HG03159 (cell line): ENCODE measurements around the gene PANK2.
"Not testable (repeated sequence)": the region's sequence is repeated elsewhere in the genome, so short reads cannot be mapped to it uniquely, and the experiment has no call there.

Source experiments
- ATAC-seq: cut with Tn5 transposase; IDR thresholded peaks from one replicate; pipeline ENCODE4 v1.9.1; 2021; ENCODE audit warnings: mild to moderate bottlenecking, moderate library complexity; ENCODE audit not compliant: unreplicated experiment

Gene PANK2

DNA sequence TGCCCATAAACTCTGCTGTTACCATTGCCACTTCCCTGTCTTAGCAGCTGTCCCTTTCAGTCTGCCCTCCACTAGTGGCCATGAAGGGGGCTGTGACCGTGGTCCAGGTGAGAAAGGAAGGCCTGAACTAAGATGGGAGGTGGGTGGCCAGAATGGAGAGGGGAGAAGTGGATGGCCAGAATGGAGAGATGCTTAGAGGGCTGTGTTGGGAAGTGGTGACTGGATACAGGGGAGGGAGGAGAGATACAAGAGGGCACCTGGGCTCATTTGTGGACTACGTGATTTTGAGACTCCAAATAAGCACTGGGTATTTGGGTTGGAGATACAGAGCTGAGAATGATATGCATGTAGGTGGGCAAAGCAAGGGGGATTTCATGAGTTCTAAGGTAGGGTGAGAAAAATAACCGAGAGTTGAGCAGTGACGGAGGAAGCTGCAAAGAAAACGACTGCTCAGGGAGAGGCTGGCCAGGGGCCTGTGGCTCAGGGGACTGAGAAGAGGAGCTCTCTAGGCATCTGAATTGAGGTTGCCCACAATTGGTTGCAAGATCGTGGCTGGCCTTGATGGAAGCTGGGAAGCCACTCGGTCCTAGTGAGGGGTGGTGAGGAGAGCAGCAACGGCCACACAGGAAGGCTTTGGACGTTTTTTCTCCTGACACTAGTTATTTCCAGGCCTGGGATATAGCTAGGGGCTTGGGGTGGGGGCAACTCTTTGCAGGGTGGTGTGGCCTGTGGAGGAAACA, 36.9 kb downstream of the PANK2 start:
- no peak for ATAC-seq

DNA sequence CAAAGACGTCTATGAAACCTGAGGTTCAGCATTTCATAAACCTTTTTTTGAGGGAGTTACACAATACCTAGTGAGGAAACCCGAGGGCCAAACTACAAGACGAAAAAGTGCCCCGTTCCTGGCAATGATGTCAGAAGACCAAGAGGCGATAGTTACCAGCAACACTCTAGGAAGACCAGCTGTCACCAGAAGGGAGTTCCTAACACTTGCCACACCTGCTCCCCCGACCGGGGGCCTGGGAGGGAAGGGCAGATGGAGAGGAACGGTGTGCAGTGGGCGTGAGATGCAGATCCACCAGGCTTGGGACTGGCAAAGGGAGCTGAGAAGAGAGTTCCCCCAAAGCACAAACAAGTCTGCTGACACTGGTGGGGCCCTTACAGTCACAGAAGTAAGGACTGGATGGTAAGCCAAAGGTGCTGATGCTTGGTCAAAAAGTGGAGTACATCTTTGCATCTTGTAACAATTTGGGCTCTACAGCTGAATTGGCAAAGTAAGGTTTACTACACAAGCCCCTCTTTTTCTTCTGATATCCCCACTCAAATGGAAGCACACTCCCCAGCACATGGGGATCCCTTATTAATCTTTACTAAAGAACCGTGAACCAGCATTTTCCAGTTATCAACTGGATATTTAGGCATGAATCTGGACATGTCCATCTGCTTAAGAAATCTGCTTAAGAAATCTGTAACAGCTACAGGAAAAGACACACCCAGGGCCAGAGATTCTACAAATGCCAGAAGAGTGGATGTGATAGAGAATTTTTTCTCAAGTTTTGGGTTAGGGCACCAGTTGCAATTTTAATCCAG, 38.5 kb downstream of the PANK2 start:
- ATAC-seq, result no peak

DNA sequence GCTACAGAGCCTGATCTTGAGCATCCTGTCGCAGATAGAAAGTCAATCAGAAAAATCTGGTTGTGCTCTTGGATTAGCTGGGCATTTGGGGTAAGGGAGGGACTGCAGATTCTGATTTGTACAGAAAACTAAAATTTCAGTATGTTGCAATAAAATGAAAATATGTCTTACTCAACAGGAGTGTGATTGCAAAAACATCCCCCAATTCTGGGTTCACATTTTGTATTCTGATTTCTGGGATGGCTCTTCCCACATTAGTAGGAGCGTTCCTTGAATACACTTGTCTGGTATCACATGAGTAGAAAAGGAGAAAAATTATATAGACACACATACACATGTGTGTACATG, 40.5 kb downstream of the PANK2 start:
- no peak for ATAC-seq

DNA sequence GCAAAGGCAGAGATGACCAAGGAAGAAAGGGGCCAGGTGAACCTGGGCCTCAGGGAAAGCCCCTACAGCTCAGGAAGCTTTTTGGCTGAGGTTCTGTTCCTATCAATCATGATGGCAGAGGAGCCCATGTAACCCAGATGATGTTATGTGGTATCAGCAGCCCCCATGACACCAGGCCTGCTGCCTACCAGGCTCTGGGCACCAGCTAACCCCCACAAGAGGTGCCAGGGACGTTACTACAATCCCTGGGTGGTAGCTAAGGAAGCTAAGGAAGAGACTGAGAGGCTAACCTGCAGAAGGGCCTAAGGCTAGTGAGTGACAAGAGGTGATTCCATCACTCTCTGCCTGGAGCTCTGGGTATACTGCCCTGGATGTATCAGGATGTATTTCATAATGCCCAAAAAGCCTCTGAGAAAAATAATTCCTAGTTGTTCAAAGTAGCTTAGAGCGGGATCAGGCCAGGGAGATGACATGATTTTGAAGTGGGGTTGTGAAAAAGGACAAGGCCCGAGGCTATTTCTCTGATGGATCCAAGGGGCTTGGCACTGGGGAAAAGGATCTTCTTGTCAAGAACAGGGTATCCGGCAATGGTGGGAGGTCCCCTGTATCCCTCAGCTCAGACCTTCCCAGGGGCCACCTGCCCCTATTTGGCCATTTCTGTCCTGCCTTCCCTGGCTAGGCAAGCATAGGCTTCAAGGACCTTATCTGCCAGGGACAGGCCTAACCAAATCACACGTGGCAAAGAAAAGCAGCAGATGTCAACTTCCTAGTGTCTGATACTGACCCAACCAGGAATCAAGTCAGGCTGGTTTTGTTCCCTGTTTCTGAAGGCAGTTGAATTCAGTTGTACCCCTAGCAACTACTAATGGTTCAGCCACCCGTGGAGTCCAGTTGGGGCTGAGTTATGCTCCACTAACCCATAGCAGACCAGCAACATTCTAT, 41.3 kb downstream of the PANK2 start:
- ATAC-seq, result no peak

DNA sequence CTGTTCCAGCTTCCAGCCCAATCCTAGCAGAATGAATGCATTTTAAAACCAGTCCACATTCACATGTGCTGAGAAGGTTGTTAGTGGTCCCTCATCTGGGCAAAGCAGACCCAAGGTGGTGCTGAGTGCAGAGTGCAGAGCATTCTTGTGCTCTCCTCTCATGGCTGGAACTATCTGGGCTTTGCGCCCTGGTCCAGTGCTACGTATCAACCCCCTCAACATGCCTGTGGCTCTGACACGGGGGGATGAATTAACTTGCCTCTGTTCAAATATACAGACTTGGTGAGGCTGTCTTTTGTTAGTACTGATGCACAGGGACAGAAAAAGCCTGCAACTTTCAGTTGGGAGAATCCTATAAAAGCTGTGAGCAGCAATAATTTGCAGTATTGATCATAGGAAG, 42.5 kb downstream of the PANK2 start:
- no peak for ATAC-seq

DNA sequence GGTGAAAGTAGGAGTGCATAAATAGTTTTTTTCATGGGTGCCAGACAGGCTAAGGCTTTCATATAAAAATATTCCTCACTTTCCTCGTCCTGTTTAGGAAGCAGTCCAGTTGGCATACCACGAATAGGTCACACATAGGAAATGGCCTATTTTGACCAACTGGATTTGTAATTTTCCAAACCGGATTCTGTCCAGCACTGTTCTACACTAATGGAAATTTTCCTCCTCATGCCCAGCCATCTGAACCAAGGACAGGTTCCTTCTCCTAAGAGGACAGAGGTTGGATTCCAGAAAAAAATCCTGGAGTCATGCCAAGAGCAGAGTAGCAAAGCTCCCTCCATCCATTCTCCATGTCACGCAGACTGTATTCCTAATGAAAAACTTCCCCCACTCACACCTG, 43.1 kb downstream of the PANK2 start:
- ATAC-seq, result no peak

DNA sequence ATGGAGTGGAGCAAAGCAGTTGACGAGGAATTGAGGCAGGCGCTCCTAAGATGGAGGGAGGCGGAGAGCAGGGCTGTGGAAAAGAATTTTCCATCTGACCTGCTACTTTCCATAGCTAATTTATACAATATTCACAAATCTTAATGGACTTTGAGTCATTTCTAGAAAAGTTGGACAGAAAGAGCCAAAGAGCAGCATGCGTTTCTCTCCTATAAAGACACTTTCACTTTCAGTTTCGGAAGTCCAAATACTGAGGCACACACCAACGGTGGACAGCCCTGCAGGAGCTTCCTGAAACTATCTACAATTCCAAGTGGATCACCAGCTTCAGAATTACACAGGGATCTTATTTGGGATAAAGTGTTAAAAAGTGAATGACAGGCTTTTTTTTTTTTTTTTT, 43.5 kb downstream of the PANK2 start:
- ATAC-seq, result no peak

DNA sequence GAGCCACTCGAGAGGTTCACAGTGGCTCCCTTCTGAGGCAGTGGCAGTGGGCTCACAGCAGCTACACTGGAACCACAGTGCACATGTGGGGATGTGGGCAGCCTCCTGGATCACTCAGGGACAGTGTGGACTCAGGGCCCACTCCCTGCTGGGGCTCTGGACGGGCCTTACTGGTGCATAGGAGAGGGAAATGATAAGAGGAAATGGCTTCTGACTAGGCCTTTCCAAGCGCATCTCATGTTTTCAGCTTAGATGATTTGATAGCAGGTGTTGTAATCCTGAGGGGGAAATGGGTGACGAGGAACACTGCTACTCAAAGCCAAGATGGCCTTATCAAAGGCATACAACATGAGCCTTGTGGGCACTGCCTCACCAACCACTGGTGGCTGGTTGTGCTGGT, 44.0 kb downstream of the PANK2 start:
- no peak for ATAC-seq

DNA sequence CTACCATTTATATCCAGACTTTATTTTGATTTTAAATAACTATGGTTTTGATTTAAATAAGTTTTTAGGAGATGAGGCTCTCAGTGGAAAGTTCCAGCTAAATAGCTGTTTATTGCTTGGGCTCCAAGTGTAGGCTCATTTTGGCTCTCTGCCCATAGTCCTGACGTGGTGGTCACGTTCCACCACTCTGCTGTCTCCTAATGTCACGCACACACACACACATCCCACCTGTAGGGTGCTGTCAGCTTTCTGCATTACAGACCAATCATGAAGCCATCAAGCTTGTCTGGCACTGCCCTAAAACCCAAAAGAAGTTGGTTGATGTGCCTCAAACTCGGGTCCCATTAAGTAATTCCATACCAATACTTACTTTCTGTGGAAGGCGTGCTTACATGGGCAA, 45.4 kb downstream of the PANK2 start:
- ATAC-seq, result no peak

DNA sequence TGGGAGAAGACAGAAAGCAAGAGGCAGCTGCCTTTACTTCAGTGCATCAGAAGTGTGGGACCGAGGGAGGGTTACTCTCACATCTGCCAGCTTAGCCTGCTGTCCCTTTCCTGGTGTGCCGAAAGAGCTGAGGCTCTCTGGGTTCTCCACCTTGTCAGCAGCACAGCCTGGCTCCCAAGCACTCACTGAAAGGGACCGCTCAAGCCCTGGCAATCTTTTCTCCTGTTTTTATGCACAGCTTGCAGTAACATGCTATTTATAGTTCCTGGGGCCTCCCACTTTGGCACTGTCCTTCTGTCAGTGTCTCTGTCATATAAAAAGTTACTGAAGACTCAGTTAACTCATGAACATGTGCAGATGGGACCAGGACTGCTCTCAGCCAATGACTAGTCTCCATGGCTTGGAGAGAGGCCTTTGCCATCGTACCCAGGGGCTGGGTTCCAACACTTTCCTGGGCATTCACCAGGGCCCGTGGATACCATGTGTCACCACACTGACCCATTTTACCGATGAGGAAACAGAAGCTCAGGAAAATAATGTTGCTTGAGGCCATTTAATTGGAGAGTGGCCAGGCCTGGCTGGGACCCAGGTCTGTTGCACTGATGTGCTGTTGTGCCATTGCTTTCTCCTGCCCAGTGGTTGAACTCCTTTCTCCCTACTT, 46.2 kb downstream of the PANK2 start:
- no peak for ATAC-seq

DNA sequence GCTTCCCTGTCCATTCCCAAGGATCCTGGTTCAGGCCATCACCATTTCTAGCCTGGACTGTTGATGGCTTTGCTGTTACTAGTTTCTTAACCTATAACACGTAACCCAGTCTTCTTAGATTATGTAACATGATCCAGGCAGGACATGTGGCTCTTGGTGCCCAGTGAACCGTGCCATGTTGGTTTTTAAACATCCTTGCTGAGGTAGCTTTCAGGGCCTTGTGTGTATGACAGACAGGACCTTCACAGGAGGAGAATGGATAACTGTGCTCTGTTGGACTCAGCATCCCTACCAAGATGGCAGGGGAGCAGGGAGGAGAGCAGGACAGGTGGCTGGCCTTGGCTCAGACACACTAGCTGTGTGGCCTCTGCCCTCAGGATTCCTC, 46.8 kb downstream of the PANK2 start:
- ATAC-seq, result no peak

DNA sequence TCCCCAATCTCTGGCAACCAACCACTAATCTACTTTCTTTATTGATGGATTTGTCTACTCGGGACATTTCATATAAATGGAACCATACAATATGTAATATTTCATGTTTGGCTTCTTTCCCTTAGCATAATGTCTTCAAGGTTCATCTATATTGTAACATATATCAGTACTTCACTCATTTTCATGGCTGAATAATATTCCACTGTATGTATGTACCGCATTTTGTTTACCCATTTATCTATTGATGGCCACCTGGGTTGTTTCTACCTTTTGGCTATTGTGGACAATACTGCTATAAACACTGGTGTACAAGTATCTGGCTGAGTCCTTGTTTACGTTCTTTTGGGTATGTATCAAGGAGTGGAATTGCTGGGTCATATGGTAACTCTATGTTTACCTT, 48.4 kb downstream of the PANK2 start:
- ATAC-seq, result no peak

DNA sequence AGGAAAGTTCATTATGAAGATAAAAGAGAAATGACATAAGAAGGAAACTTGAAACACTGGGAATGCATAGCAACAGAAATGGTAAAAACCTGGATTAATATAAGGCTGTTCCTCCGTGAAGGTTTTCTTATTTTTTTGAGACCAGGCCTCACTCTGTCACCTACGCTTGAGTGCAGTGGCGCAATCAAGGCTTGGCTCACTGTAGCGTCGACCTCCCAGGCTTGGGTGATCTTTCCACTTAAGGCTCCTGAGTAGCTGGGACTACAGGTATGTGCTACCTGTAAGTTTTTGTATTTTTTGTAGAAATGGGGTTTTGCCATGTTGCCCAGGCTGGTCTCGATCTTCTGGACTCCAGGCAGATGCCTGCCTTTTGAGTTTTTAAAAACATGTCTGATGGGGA, 51.7 kb downstream of the PANK2 start:
- no peak for ATAC-seq

DNA sequence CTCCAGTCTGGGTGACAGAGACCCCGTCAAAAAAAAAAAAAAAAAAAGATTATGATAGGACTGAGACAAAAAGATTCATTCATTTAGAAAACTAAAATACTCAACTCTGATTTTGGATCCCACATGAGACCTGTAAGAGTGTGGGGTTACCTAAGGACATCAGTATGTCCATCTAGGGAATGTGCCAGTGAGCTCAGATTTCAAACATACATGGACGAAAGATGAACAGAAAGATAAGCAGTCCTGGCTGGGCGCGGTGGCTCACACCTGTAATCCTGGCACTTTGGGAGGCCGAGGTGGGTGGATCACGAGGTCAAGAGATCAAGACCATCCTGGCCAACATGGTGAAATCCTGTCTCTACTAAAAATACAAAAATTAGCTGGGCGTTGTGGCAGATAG, 57.5 kb downstream of the PANK2 start:
- ATAC-seq, result not testable (repeated sequence)

DNA sequence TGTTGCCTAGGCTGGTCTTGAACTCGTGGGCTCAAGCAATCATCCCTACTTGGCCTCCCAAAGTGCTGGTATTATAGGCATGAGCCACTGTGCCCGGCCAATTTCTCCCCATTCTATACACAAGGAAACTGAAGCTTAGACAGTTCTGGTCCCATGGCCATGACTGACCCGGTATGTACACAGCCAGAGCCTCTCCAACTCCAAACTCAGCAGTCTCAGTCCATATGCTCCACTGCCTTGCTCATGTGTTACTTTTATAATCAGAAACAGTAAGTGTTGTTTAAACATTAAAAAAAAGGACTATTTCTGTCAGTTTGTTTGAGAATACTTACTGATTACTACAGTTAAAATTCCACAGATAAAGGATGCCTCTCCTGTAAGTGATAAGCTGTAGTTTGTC, 75.5 kb downstream of the PANK2 start:
- ATAC-seq, result no peak

DNA sequence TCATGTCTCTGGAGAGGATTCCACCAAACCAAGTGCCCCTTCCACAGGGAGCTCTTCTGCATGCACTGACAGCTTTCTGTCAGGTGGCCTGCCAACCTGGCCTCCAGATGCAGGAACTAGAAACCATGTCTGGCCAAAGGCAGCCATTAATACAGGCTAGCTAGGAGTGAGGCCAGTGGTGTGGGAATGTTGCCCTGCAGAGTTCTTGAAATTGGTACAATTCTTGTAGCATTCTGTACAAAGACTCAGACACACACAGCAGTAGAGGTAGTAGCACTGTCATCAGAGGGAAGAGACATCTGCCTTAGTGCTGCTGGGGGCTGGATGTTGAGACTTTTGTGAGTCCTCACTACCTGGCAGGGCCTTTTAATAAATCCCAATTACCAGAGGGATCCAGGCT, 77.4 kb downstream of the PANK2 start:
- no peak for ATAC-seq

DNA sequence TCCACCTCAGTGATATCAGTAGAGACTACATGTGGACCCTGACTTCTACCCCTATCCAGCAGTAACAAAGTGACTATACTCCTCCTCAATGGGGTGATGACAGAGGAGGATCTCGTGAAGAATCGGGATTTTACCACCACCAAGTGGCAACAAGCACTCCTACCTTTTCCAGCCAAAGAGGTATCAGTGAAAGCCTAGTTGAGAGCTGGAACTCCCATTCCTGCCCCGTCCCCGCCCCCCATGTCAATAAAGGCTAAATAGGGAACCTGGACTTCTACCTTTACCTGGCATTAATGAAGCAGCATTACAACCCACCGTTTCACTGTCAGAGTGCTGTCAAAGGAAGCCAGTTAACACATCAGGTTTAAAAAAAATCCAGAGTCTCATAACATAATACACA, 80.8 kb downstream of the PANK2 start:
- ATAC-seq, result no peak

DNA sequence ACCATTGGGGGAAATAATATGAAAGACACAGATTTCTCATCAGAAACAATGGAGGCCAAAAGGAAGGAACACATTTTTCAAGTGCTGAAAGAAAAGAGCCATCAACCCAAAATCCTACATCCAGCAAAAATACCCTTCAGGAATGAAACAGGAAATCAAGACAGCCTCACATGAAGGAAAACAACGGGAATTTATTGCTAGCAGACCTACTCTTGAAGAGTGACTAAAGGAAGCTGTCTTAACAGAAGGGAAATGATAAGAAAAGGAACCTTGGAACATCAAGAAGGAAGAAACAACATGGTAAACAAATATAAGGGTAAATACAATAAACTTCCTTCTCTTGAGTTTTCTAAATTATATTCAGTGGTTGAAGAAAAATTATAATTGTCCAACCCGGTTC, 82.0 kb downstream of the PANK2 start:
- ATAC-seq, result no peak

DNA sequence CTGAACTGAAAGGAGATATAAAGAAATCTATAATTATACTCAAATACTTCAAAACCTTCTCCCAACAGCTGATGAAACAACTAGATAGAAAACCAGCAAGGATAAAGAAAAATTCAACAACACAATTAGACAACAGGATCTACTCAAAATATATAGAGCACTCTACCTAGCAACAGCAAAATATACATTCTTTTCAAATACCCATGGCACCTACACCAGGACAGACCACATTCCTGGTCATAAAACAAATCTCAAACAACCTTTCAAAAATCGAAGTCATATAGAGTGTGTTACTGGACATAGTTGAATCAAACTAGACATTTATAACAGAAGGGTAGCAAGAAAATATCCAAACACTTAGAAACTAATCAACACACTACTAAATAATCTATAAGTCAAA, 83.0 kb downstream of the PANK2 start:
- ATAC-seq, result no peak

DNA sequence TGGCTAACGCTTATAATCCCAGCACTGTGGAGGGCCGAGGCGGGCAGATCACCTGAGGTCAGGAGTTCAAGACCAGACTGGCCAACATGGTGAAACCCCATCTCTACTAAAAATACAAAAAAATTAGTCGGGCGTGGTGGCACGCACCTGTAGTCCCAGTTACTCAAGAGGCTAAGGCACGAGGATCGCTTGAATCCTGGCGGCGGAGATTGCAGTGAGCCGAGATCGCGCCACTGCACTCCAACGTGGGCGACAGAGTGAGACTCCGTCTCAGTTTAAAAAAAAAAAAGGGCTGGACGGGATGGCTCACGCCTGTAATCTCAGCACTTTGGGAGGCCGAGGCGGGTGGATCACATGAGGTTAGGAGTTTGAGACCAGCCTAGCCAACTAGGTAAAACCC, 83.4 kb downstream of the PANK2 start:
- ATAC-seq, result not testable (repeated sequence)

DNA sequence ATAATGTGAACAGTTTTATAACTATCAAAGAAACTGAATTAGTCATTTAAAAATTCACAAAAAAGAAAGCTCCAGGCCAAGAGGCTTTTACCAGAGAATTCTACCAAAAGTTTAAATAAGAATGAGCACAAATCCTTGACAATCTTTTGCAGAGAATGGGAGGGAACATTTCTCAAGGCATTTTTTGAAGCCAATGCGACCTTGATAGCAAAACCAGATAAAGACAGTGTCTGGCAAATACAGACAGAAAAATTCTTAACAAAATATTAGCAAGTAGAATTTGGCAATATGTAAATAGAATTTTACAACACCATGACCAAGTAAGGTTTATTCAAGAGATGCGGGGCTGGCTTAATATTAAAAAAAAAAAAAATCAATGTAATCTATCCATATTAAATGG, 84.5 kb downstream of the PANK2 start:
- no peak for ATAC-seq
